ENCODE results near the gene MED13.
"Not testable (repeated sequence)": the region's sequence is repeated elsewhere in the genome, so short reads cannot be mapped to it uniquely, and the experiment has no call there.

The MED13 gene

GRCh38 chr17:61908292-61909037, 156.6 kb downstream of the MED13 start:
- no peak for DNase-seq (ENCODE audit: low read depth in 3 of 3)

GRCh38 chr17:61907361-61907760, 157.7 kb downstream of the MED13 start:
- DNase-seq (ENCODE audit: low read depth in 3 of 3): no peak

GRCh38 chr17:61904094-61904710, 160.9 kb downstream of the MED13 start:
- DNase-seq (ENCODE audit: low read depth in 3 of 3): no peak

- no peak for DNase-seq (ENCODE audit: low read depth in 3 of 3)
These were observed 161.8 kb downstream of the MED13 start for GRCh38 chr17:61903251-61903650.

GRCh38 chr17:61897548-61898180, 167.4 kb downstream of the MED13 start:
- DNase-seq (ENCODE audit: low read depth in 3 of 3): no peak

- no peak for DNase-seq (ENCODE audit: low read depth in 3 of 3)
These were observed 169.7 kb downstream of the MED13 start for GRCh38 chr17:61895391-61895790.

GRCh38 chr17:61894310-61894709, 170.8 kb downstream of the MED13 start:
- DNase-seq (ENCODE audit: low read depth in 3 of 3): not testable (repeated sequence)
